Measurements from ENCODE around the gene PDIK1L.
A peak's percentile ranks its signal among the peaks of the same experiment; 100 is the strongest.

PDIK1L gene

GRCh38 chr1:26169669-26170471 is 58.2 kb downstream of the PDIK1L start, which contains the start of gene ZNF593:
ZNF593 (plus strand) TSS chr1:26169908; CDS start chr1:26169984, 76 bp downstream.
- Histone ChIP-seq H3K36me3 (ENCODE audit: control insufficient read depth in 2 of 2, insufficient read depth in 1 of 2, low read length in 2 of 2) (peaks cover 0 to 10% of the 10 kb centered on the region in 2 experiments; a peak in 1 of 3 replicates), H3K27ac (ENCODE audit: extremely low read depth, low read depth, low read length) (peak within 1 kb of the TSS; percentile 59; the same call in 1 of the 2 replicates), H3K4me3 (ENCODE audit: low read depth, low read length) (peak within 1 kb of the TSS; percentile 68), H3K4me1 (ENCODE audit: control insufficient read depth, insufficient read depth, low read length) (peaks cover 7% of the 10 kb centered on the region; the same call in 1 of the 2 replicates), H3K9me3 (ENCODE audit: control insufficient read depth, insufficient read depth, low read depth, low read length) (no peaks in the 10 kb centered on the region)
- POLR2A ChIA-PET: interaction anchor here (0.6 to 2.9 kb wide), 7 partner anchors 8 to 260 kb away, joined by 3 to 23 read pairs (median 4); partner anchors contain the start of gene CEP85
- CTCF ChIA-PET: interaction anchor here (0.6 to 2.0 kb wide), 27 partner anchors 9 to 1210 kb away, joined by 3 to 16 read pairs (median 4); partner anchors contain the start of genes CATSPER4 and CEP85
- TF ChIP-seq ZFHX2 (tag by site-specific recombination; conservative IDR thresholded peaks at IDR 0.05): peak; percentile 35; the same call in 1 of the 2 replicates
- TF ChIP-seq ZNF664 (tag by site-specific recombination; IDR thresholded peaks at IDR 0.05): no peak
- no peak for TF ChIP-seq ZNF747 (tag by site-specific recombination; IDR thresholded peaks at IDR 0.05)
- TF ChIP-seq MZF1 (tag by site-specific recombination; IDR thresholded peaks at IDR 0.05; ENCODE audit: borderline replicate concordance): no peak
- TF ChIP-seq ZNF138 (tag by site-specific recombination; IDR thresholded peaks at IDR 0.05; ENCODE audit: borderline replicate concordance): no peak
- peak; percentile 28; the same call in 1 of the 2 replicates for TF ChIP-seq PRDM10 (tag by site-specific recombination; IDR thresholded peaks at IDR 0.05)
- TF ChIP-seq ZNF292 (tag by site-specific recombination; IDR thresholded peaks at IDR 0.05; ENCODE audit: borderline replicate concordance, low read depth): no peak
- TF ChIP-seq ZFP37 (tag by site-specific recombination; IDR thresholded peaks at IDR 0.05): peak; percentile 97
- peak; percentile 83 for TF ChIP-seq ZNF639 (tag by site-specific recombination; IDR thresholded peaks at IDR 0.05)
- peak; percentile 73; the same call in 1 of the 2 replicates for TF ChIP-seq PRDM2 (tag by site-specific recombination; IDR thresholded peaks at IDR 0.05; ENCODE audit: borderline replicate concordance)
- no peak for TF ChIP-seq ZNF174 (tag by site-specific recombination; IDR thresholded peaks at IDR 0.05)
- TF ChIP-seq ZNF280C (tag by site-specific recombination; IDR thresholded peaks at IDR 0.05): no peak
- TF ChIP-seq ZNF548 (tag by site-specific recombination; IDR thresholded peaks at IDR 0.05): no peak
- TF ChIP-seq EGR2 (tag by site-specific recombination; IDR thresholded peaks at IDR 0.05; ENCODE audit: low read depth): no peak
- TF ChIP-seq SCRT2 (tag by site-specific recombination; IDR thresholded peaks at IDR 0.05): peak; percentile 46; the same call in 1 of the 2 replicates
- TF ChIP-seq ZNF221 (tag by site-specific recombination; IDR thresholded peaks at IDR 0.05; ENCODE audit: borderline replicate concordance): no peak
- 0 out of 2 replicates have a peak, but pooled peaks have one; percentile 52 for TF ChIP-seq ZNF18 (tag by site-specific recombination; IDR thresholded peaks at IDR 0.05)
- TF ChIP-seq ZBTB1 (tag by site-specific recombination; IDR thresholded peaks at IDR 0.05): peak; percentile 85; the same call in 1 of the 2 replicates
- no peak for TF ChIP-seq ZNF350 (tag by site-specific recombination; IDR thresholded peaks at IDR 0.05)
- TF ChIP-seq GLI2 (tag by site-specific recombination; IDR thresholded peaks at IDR 0.05; ENCODE audit: borderline replicate concordance, low read depth): no peak
- TF ChIP-seq ZNF670 (tag by site-specific recombination; IDR thresholded peaks at IDR 0.05; ENCODE audit: low read depth): no peak

All from HEK293 (cell line).